Frontal cortex (tissue), 4 donors: ENCODE measurements around the gene DYRK1A. TPM values are rescaled to one million over a fixed set of nuclear protein-coding genes. Genes with fewer than 3 reads are reported as not detected.
A peak's percentile ranks its signal among the peaks of the same experiment; 100 is the strongest.

Source experiments
- DNase-seq, 2 donors: peaks; one replicate each; pipeline ENCODE4 v3.0.0; 2012; ENCODE audit warnings: low spot score in 2 of 2
- FAIRE-seq: peaks from 2 replicates; lab custom pipeline; 2012; peaks lifted over from hg19 to GRCh38; lab: Jason Lieb, UNC
- total RNA-seq: library from RNA; depleted of rRNA; stranded (reverse); fragments of >200 nt; gene quantifications from one replicate; pipeline ENCODE4 v1.2.3, GENCODE V29; 2014
- donor health status: control.
- donor health status: control.
- donor health status: control.

The DYRK1A gene
- total RNA-seq, 1 donor from 2014 or later: 172 TPM

DNA sequence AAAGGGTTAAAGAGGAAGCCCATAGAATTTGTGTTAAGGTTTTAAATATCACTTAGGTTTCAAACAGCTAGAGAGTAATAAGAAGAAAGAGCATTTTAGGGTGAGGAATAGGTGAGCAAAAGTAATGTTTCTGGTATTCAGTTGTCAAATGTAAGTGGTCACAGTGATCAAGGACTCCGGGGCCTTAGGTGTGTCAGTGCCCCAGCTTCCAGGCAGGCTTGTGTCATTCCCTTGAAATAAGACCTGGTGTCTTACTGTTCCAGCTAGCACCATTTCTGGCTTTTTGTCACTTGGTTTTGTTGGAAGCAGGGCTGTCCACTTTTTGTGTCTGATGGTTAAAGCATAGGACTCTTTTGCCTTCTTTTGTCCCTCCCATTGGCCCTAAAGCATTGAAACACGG lies 69.6 kb downstream of the DYRK1A start:
- FAIRE-seq: no peak
- DNase-seq: no peak

DNA sequence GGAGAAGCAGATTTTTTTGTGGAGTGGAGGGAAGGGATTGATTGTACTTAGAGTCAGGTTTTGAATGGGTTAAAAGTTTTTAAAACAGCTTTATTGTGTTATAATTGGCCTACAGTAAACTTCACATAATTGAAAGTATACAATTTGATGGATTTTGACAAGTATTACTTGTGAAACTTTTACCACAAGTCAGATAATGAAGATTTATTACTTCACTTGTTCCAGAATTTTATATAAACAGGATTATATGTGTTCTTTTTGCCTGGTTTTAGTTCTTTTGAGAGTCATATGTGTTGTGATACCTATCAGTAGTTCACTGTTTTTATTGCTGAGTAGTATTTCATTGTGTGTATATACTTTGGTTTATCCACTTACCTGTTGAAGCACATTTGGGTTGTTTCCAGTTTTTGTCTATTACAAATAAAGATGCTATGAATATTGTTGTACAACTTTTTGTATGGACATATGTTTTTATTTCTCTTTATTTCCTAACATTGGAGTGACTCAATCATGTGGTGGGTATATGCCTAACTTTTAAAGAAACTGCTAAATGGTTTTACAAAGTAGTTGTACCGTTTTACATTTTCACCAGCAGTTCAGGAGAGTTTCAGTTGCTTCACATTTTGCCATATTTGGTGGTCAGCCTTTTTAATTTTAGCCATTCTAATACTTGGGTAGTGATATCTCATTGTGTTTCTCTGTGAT lies 71.0 kb downstream of the DYRK1A start:
- DNase-seq (no peak), FAIRE-seq (no peak)

DNA sequence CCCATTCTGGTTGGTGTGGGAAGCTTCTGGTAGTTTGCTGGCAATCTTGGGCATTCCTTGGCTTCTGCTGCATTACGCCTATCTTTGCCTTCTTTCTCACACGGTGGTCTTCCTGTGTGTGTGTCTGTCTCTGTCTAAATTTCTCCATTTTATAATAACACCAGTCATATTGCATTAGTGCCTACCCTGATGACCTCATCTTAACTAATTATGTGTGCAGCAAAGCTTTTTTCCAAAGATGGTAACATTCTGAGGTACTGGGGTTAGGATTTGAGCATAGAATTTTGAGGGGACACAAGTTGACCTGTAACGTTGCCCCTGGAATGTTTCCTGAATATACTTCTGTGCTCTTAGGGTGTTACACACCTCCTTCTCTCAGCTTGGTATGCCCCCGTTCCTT lies 77.1 kb downstream of the DYRK1A start:
- DNase-seq: no peak
- FAIRE-seq: no peak

DNA sequence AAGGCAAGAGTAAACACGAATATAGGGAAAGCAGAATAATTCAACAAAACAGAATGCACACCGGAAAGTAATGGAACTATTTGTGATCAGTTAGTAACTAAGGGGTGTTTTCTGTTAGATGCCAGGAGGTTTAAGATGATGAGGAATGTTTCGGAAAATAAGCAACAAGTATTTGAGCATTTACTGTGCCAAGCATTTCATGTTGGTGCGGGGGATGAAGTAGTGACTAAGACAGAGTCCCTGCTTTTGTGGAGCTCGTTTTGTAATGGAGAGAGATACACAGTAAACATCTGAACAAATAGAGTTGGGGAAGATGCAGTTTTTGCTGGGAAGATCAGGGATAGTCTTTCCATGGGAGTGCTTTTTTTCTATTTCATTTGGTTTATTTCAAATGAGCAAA lies 78.7 kb downstream of the DYRK1A start:
- DNase-seq: no peak
- FAIRE-seq: no peak

DNA sequence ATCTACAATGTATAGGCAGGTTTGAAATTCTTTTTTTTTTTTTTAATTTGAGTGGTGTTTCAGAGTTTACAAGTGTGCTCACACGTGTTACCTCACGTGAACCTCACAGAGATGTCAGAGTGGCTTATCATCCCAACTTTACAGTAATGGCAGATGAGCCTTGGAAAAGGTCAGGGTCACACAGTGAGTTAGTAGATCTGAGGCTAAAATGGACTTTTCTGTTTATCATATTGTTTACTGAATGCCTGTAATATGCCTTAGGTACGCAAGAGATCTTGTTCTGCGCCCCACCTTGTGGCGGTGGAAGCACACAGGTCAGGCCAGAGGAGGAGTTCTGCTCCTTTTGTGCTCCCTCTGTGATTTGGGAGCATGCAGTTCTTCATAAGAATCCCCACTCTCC lies 80.0 kb downstream of the DYRK1A start:
- no peak for FAIRE-seq
- no peak for DNase-seq

DNA sequence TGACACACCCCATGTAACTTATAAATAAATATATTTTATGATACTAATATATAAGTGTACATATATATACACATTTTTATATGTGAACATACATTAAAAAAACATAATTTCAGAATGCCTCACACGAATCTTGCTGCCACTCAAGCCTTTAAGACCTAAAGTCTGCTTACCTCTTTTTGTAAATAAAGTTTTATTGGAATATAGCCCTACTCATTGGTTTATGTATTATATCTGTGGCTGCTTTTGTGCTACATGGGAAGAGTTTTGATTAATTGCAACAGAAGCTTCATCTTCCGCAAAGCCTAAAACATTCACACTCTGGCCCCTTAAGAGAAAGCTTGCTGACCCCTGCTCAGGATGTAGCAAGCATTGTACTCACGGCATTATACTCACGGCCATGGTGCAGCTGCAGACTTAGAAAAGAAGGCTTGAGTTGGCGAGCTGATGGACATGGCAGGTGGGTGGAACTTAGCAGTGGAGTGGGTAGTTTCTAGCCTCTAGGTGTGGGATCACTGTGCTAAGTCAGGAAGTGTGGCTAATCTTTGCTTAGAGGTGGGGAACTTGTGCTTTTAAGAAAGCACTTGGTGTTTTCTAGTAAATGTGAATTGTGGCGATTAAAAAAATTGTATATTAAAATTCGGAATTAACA lies 80.8 kb downstream of the DYRK1A start:
- FAIRE-seq: no peak
- no peak for DNase-seq

DNA sequence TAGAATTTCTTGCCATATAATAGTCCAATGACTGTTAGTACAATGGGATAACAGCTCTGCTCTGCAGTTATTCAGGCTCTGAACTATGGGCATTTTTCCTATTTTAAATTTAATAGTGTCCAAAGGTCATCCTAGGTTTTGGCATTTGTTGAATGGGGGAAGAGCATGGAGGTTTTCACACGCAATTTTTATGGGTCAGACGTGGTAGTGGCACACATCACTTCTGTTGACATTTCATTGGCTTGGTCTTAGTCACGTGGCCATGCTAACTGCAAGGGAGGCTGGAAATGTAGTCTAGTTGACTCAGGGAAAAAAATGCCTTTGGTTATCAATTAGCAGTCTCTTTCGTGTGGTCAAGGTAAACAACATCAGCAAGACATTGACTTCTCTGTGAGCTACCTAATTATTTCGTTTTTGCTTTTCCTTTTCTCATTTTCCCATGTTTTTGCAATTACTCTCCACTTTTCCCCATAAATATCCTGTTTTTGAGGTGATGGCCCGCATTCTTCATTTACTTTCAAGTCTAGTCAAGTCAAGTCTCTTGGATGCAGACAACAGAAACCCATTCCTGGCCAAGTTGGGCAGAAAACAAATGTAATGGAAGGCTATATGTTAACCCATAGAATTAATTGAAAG lies 82.8 kb downstream of the DYRK1A start:
- DNase-seq (no peak), FAIRE-seq (no peak)

DNA sequence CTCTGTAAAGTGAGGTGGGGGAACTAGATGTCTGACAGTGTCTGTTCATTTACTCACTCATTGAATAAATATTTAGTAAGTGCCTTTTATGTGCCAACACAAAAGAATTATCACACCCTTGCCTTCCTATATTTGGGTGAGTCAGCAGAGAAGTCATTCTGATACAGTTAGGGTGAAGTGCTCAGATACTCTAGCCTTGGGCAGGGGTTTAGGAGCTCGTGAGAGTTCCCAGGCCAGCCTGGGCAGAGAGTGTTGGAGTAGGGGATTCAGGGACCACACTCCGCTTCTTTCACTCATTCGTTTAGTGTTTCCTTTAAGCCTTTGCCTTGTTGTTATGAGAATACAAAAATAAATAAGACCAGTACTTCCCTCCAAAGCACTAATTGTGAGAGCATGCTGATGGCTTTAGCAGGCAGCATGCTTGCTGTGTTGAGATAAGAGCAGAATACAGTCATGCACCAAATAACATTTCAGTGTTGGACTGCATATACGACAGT lies 83.9 kb downstream of the DYRK1A start:
- no peak for FAIRE-seq
- DNase-seq: no peak

DNA sequence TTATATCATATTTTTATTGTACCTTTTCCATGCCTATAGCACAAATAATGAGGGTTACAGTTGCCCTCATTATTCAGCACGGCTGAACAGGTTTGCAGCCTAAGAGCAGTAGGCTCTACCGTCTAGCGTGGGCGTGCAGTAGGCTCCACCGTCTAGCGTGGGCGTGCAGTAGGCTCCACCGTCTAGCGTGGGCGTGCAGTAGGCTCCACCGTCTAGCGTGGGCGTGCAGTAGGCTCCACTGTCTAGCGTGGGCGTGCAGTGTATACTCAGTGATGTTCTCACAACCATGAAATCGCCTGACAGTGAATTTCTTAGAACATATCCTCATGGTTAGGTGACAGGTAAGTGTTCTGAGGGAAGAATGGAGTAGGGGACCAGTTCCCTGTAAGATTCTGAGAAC lies 84.9 kb downstream of the DYRK1A start:
- DNase-seq (no peak), FAIRE-seq (no peak)

DNA sequence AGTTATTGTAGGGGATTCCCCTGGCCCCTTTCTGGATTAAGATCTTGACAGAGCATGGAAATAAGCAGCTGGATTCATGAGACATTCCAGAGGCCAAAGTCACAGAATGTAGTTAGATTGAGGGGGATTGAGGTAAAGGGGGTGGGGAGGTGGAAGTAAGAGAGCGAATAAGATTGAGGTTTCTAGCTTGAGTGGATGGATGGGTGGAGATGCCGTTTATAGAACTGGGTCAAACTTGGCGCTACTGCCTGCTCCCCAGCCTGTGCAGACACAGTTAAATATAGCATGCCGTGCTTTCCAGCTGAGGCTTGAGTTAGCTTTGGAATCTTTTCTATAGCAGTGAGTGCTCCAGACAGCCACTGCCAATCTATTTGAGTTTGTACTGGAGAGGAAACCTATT lies 85.7 kb downstream of the DYRK1A start:
- DNase-seq (peak in 1 of 2 donors; percentile 28), FAIRE-seq (no peak)

DNA sequence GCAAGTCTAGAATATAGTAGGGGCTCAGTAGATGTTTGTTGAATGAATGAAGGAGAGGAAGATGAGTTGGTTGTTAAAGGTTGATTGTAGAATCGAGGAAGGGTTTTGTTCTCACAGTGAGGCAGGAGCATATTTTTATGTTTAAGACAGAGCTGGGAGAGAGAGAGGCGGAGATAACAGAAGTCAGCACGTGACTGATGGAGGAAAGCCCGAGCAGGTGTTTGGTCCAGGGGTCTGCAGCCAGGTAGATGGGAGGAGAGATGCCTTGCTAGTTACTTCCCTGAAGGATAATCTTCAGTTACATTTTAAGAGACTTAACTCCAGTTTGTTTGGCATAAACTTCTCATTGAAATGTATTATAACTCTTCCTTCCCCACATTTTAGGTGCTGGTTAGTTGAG lies 86.8 kb downstream of the DYRK1A start:
- DNase-seq: no peak
- no peak for FAIRE-seq

DNA sequence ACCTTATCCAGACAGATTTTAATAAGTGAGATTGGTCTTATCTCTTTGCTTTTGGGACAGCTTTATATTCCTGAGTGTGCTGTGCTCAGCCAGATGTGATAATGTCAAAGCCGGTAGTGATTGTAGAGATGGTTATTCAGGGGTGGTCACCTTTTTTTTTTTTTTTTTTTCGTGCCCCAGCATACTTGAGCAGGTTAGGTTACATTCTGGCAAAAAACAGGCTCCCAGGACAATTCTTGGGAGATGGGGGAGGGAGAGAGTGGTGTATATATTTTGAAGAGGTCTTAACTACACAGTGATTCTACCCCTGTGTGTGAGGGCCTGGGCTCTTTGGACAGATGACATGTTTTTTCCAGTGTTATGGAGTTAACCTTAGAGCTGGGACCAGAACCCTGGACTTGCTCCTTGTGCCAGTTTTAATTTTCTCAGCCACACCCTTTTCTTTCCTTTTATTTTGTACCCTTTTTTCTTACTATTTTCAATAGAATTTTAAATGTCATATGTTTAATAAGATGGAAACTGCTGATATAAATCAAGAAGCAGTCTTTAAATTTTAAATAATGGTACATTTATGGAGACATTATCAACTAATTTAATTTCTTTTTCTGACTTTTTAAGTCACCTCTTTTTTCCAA lies 88.4 kb downstream of the DYRK1A start:
- FAIRE-seq: no peak
- no peak for DNase-seq

DNA sequence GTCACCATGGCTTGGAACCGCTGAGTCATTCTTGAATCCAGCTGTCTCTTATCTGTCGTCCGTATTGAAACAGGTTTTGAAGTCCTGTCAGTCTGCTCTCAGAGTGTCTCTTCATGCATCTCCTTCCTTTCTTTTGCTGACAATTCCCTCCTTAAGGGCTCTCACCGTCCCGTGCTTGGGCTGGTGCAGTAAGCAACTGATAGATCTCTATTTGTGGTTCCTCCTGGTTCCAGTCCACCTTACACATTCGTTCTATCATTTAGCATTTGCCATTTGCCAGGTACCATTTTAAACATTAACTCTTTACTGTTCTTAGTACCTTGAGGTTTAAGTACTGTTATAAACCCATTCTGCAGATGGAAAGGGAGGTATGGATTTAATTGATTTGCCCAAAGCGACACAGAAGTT lies 88.9 kb downstream of the DYRK1A start:
- DNase-seq (no peak), FAIRE-seq (no peak)

DNA sequence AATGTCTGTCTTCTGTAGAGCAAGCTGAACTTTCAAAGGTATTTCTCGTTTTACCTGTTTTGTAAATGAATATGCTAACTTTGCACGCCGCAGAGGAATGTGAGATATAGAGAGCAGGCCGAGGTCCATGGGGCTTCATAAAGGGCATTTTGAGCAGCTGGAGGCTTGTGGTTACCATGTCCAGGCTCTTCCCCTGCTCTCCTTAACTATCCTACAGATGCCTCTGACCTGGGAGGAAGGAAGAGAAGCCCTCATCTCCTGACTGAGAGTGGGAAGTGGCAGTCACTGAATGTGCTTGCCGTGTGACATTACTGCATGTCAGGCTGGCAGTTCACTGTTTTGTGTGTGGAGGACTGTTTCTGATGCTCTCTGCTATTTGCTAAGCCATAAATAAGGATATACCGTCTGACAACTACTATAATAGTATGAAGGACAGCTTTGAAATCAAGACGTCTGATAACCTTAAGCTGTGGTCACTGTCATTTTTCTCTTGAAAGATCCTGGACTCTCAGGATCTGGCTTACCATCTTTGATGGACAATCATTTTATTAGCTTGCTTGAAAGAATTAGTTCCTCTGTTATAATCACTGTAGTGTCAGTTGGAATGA lies 92.2 kb downstream of the DYRK1A start:
- DNase-seq: no peak
- no peak for FAIRE-seq

DNA sequence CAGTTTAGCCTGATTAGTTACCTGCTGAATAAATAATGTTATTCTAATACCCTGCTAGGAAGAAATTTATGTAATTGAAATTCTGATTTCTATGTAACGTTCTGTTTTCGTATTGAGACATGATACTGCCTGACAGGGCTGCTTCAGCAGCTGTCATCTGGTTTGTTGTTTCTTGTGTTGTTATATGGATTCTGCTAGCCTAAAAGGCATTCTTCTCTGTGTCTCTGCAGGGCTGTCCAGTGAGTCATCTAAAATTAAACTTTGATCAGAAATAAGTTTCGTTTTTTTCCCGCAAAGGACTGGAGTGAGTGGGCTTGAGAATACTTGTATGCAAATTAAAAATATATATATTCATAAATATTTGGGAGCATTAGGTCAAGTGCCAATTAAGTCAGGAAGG lies 93.0 kb downstream of the DYRK1A start:
- no peak for FAIRE-seq
- DNase-seq: no peak

DNA sequence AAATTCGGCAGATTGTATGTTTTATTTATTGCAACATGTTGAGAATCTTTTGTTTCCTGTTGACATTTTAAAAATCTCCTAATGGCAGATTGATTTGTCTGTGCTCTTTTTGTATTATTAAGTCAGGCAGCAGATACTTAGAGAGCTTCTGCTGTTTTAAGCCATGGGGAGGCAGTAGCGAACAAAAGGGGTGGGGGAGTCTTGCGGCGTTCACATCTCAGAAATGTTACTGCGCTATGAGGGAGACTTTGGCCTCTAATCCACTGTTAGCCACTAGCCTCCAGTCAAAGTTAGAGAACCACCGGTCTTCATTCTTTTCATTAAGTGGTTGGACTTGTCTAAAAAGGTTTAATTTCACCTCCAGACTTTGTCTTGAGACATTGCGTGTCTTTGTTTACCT lies 93.6 kb downstream of the DYRK1A start:
- no peak for FAIRE-seq
- no peak for DNase-seq

DNA sequence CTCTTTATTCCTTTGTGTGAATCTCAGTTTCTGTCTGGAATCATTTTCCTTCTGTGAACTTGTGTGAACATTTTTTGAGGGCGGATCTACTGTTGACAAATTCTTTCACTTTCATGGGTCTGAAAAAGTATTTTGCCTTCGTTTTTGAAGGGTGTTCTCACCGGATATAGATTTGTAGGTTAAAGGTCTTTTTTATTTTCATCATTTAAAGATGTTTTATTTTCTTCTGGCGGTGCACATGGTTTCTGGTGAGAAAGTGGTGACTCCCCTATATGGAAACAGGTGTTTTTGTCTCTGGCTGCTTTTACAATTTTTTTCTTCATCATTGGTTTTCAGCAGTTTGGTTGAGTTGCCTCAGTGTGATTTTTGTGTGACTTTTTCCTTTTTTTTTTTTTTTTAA lies 94.9 kb downstream of the DYRK1A start:
- FAIRE-seq (no peak), DNase-seq (no peak)

DNA sequence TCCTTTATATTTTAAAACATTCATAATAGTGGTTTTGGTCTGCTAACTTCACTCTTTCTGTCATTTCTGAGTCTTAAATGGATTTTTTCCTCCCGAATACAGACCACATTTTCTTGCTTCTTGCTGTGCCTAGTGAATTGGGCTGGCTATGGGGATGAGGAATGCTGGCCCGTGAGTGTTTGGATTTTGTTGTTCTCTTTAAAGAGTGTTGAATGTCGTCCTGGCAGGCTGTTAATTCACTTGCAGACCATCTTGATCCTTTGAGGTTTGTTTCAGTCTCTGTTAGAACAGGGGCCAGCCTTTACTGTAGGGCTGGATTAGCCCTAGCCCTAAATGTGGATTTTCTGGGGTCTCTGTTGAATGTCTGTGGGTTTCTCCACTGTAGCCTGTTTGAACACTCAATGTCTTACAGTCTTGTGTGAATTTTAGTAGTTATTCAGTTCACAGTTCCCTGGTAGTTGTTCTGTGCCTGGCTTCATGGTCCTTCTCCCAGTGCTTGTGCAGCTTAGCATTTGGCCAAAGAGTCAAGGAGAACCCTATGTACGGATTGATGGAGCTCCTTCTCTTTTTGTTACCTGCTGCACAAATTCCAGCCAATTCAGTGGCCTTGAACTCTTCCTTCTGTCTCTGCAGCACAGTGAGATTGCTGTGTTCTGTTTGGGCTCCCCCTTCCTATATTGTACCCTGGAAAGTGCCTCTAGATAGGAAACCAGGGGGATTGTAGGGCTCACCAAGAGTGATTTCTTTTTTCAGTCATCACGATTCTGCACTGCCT lies 95.7 kb downstream of the DYRK1A start:
- FAIRE-seq (no peak), DNase-seq (no peak)

DNA sequence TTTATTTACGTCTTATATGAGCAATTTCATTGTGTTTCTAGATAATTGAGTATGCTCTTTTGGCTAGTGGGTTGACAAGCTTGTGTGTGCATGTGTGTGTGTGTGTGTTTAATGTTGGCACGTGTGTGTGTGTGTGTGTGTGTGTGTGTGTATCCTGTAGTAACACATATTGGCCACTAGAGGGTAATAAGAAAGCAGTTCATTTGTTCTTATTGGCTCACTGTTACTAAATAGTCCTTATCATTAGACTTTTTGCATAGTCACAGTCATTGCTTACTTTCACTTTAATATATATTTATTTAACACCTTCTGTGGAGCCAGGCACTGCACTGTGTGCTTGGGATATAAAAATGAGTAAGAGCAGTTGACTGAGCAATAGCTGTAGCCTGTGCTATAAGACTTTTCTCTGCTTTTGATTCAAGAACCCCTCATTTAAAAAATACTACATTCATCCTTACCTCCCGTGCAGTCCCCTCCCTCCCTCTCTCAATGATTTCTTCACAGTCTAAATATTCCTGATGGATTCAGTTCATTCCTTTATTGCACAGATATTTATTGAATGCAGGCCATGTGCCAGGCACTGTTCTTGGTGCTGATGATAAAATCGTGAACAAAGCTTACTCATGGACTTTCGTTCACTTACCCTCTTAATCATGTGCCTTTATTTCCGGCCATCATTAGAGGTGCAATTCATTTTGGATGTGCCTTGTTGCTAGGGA lies 96.7 kb downstream of the DYRK1A start:
- peak in 1 of 2 donors; percentile 22 for DNase-seq
- FAIRE-seq: no peak
